Calu3 (cell line): ENCODE results near the gene CCDC187. TPM values are rescaled to one million over a fixed set of nuclear protein-coding genes. Genes with fewer than 3 reads are reported as not detected.

Experiments
- BruUV-seq: library from RNA; stranded (reverse); fragments of 400-500 nt; replicated peaks from 2 replicates; lab custom pipeline; 2021; lab: Mats Ljungman, UMichigan
- CTCF ChIA-PET: fragments of 300-600 bp; sonication (Branson Sonifier 250); formaldehyde crosslinking; loops from one replicate; lab custom pipeline; 2022; ENCODE audit warnings: antibody characterized with exemption; lab: Charles Lee
- DNase-seq: peaks from one replicate; pipeline ENCODE4 v3.0.0; 2022
- H3K27ac Mint-ChIP-seq: one replicate; pipeline ENCODE4 v1.8.0; 2022; ENCODE audit warnings: mixed read lengths; ENCODE audit not compliant: unreplicated experiment
- H3K27me3 Mint-ChIP-seq: one replicate; pipeline ENCODE4 v1.8.0; 2022; ENCODE audit warnings: mixed read lengths; ENCODE audit not compliant: unreplicated experiment
- H3K36me3 Mint-ChIP-seq: one replicate; pipeline ENCODE4 v1.8.0; 2022; ENCODE audit warnings: mild to moderate bottlenecking, moderate library complexity, mixed read lengths; ENCODE audit not compliant: insufficient read depth, unreplicated experiment
- H3K4me1 Mint-ChIP-seq: one replicate; pipeline ENCODE4 v1.8.0; 2022; ENCODE audit warnings: mild to moderate bottlenecking, low read depth, mixed read lengths; ENCODE audit not compliant: unreplicated experiment
- H3K4me3 Mint-ChIP-seq: one replicate; pipeline ENCODE4 v1.8.0; 2022; ENCODE audit warnings: mild to moderate bottlenecking, low read depth, moderate library complexity, mixed read lengths; ENCODE audit not compliant: unreplicated experiment
- H3K9me3 Mint-ChIP-seq: one replicate; pipeline ENCODE4 v1.8.0; 2022; ENCODE audit warnings: low read depth, mixed read lengths; ENCODE audit not compliant: unreplicated experiment
- CTCF ChIP-seq: fragments of 200-600 bp; IDR thresholded peaks from one replicate; pipeline ENCODE4 v1.8.0; 2022; ENCODE audit warnings: antibody characterized with exemption; ENCODE audit not compliant: unreplicated experiment
- intact Hi-C: fragments of 100-400 bp; cut with micrococcal nuclease; formaldehyde crosslinking; loops from one replicate; pipeline ENCODE4 v1.10.0; 2022; ENCODE audit not compliant: unreplicated experiment
- total RNA-seq: library from RNA; stranded (reverse); gene quantifications from 2 replicates; pipeline ENCODE4 v1.2.3, GENCODE V29; 2022

The CCDC187 gene
- total RNA-seq, 1 experiment from 2014 or later, result 0.73 TPM

GRCh38 chr9:136274786-136275654 is 28.9 kb downstream of the CCDC187 start:
- Mint-ChIP-seq H3K4me3 (no peak overlapping the region), H3K9me3 (no peaks in the 10 kb centered on the region), H3K27me3 (peaks cover 55% of the 10 kb centered on the region), H3K4me1 (no peaks in the 10 kb centered on the region), H3K36me3 (peaks cover 2% of the 10 kb centered on the region), H3K27ac (no peak overlapping the region)
- no TSS peak for BruUV-seq
- no peak for DNase-seq
- intact Hi-C loops, result no loop called here
- TF ChIP-seq CTCF, result no peak
- CTCF ChIA-PET, result interaction anchor here (1.2 kb wide), 1 partner anchor 13 kb away, joined by 3 read pairs; no protein-coding TSS in a partner anchor

- CTCF ChIA-PET, result no interaction called here
- no peak for TF ChIP-seq CTCF
- no peak for DNase-seq
- Mint-ChIP-seq H3K4me1 (no peaks in the 10 kb centered on the region), H3K27me3 (peaks cover 63% of the 10 kb centered on the region), H3K27ac (no peak overlapping the region), H3K9me3 (no peaks in the 10 kb centered on the region), H3K36me3 (no peaks in the 10 kb centered on the region), H3K4me3 (no peak overlapping the region)
- BruUV-seq, result no TSS peak
- intact Hi-C loops, result no loop called here
Observed at GRCh38 chr9:136273921-136274785, 29.7 kb downstream of the CCDC187 start.

GRCh38 chr9:136273244-136273865 is 30.5 kb downstream of the CCDC187 start:
- H3K4me1 Mint-ChIP-seq, result no peaks in the 10 kb centered on the region
- no peaks in the 10 kb centered on the region for H3K9me3 Mint-ChIP-seq
- no peak overlapping the region for H3K4me3 Mint-ChIP-seq
- intact Hi-C loops, result no loop called here
- no peaks in the 10 kb centered on the region for H3K36me3 Mint-ChIP-seq
- CTCF ChIA-PET, result no interaction called here
- no TSS peak for BruUV-seq
- no peak overlapping the region for H3K27ac Mint-ChIP-seq
- H3K27me3 Mint-ChIP-seq, result peaks cover 71% of the 10 kb centered on the region
- TF ChIP-seq CTCF, result no peak
- no peak for DNase-seq

- CTCF ChIA-PET, result no interaction called here
- H3K36me3 Mint-ChIP-seq, result no peaks in the 10 kb centered on the region
- intact Hi-C loops, result no loop called here
- no peak overlapping the region for H3K27ac Mint-ChIP-seq
- no peak for DNase-seq
- H3K27me3 Mint-ChIP-seq, result peaks cover 57% of the 10 kb centered on the region
- TF ChIP-seq CTCF, result no peak
- H3K4me3 Mint-ChIP-seq, result no peak overlapping the region
- H3K4me1 Mint-ChIP-seq, result no peaks in the 10 kb centered on the region
- no TSS peak for BruUV-seq
- no peaks in the 10 kb centered on the region for H3K9me3 Mint-ChIP-seq
Observed at GRCh38 chr9:136270173-136270705, 33.7 kb downstream of the CCDC187 start.
